WTC11 (cell line): ENCODE measurements around the gene VGLL3.

Experiments used
- ESRRA ChIP-seq: sonication (generic); formaldehyde crosslinking; IDR thresholded peaks from 2 replicates; pipeline ENCODE4 v1.8.1; 2022; ENCODE audit warnings: mild to moderate bottlenecking, missing genetic modification reagents, borderline replicate concordance
- IRF2 ChIP-seq: sonication (generic); formaldehyde crosslinking; IDR thresholded peaks from 2 replicates; pipeline ENCODE4 v1.8.0; 2022; ENCODE audit warnings: low read depth, missing genetic modification reagents, borderline replicate concordance
- MYBL2 ChIP-seq: sonication (generic); formaldehyde crosslinking; IDR thresholded peaks from 2 replicates; pipeline ENCODE4 v1.8.1; 2023; ENCODE audit warnings: mild to moderate bottlenecking, moderate library complexity, missing genetic modification reagents
- NR3C1 ChIP-seq: sonication (generic); formaldehyde crosslinking; conservative IDR thresholded peaks from 2 replicates; pipeline ENCODE4 v1.8.1; 2023; ENCODE audit warnings: low read depth, mild to moderate bottlenecking, missing genetic modification reagents
- SOX15 ChIP-seq: fragments of 250-450 bp; sonication (Bioruptor Pico); IDR thresholded peaks from 2 replicates; pipeline ENCODE4 v1.9.0; 2021; ENCODE audit warnings: mild to moderate bottlenecking
- TF ChIP-seq, protein P1 (sequence below): fragments of 200-600 bp; IDR thresholded peaks from 2 replicates; pipeline ENCODE4 v1.8.0; 2022; ENCODE audit warnings: antibody characterized with exemption
- TF ChIP-seq, protein P2 (sequence below): sonication (generic); formaldehyde crosslinking; IDR thresholded peaks from 2 replicates; pipeline ENCODE4 v1.8.0; 2022; ENCODE audit warnings: mild to moderate bottlenecking, missing genetic modification reagents

DNA sequence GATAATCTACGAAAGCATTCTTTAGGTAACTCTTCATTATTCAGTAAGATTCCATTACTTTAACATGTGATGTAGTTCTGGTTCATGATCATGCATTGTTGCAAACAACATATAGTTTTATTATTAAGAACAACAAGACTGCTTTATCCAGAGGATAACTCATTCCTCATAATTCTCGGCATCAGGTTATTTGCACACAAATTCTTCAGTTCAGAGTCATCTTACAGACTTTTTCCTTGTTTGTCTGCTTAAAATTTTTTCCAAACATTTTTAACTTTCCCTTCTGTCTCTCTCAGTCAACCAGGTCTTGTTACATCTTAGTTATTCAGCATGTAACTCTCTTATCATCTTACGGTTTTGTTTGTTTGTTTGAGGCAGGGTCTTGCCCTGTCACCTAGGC, 60.1 kb downstream of the VGLL3 start:
- TF ChIP-seq, protein P1, sequence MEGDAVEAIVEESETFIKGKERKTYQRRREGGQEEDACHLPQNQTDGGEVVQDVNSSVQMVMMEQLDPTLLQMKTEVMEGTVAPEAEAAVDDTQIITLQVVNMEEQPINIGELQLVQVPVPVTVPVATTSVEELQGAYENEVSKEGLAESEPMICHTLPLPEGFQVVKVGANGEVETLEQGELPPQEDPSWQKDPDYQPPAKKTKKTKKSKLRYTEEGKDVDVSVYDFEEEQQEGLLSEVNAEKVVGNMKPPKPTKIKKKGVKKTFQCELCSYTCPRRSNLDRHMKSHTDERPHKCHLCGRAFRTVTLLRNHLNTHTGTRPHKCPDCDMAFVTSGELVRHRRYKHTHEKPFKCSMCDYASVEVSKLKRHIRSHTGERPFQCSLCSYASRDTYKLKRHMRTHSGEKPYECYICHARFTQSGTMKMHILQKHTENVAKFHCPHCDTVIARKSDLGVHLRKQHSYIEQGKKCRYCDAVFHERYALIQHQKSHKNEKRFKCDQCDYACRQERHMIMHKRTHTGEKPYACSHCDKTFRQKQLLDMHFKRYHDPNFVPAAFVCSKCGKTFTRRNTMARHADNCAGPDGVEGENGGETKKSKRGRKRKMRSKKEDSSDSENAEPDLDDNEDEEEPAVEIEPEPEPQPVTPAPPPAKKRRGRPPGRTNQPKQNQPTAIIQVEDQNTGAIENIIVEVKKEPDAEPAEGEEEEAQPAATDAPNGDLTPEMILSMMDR = no peak
- TF ChIP-seq IRF2 (no peak), ESRRA (CRISPR knock-in tag) (no peak), SOX15 (CRISPR knock-in tag) (no peak), NR3C1 (no peak), MYBL2 (CRISPR knock-in tag) (no peak)
- TF ChIP-seq, protein P2, sequence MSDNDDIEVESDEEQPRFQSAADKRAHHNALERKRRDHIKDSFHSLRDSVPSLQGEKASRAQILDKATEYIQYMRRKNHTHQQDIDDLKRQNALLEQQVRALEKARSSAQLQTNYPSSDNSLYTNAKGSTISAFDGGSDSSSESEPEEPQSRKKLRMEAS (CRISPR knock-in tag) = no peak
